Activated CD8-positive, alpha-beta memory T cell treated with anti-CD3 and anti-CD28 coated beads for 36 hours (primary cell): Measurements from ENCODE around the gene CLASP1. TPM values are rescaled to one million over a fixed set of nuclear protein-coding genes. Genes with fewer than 3 reads are reported as not detected.
"Not testable (repeated sequence)": the region's sequence is repeated elsewhere in the genome, so short reads cannot be mapped to it uniquely, and the experiment has no call there.

Experiments
- CTCF ChIA-PET: fragments of 350-600 bp; sonication (Branson Sonifier 250); formaldehyde crosslinking; loops from one replicate; lab custom pipeline; 2021; ENCODE audit warnings: antibody characterized with exemption; lab: Charles Lee
- POLR2A ChIA-PET: fragments of 350-600 bp; sonication (Branson Sonifier 250); formaldehyde crosslinking; loops from one replicate; lab custom pipeline; 2021; ENCODE audit warnings: antibody characterized with exemption; lab: Charles Lee
- total RNA-seq, 2 experiments: library from RNA; stranded (reverse); gene quantifications; one replicate each; pipeline ENCODE4 v1.2.3, GENCODE V29; 2021

CLASP1 gene
- total RNA-seq, 2 experiments from 2014 or later, result 63.0 to 67.4 TPM

DNA sequence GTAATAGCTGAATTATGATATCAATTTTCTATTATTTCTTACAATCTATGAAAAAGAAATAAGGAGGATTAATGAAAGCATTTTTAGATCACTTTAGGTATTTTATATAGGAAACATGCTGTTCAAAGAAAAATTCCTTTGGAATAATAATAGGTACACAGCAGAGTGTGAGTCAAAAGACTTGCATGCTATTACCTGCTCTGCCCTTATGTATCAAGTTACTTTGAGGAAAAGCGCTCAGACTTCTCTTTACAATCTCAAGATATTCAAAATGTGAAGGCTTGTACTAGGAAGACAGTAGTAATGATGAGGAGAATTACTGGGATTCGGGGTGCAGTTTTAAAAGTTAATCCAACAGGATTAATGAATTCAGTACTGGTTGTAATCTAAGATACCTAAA lies 147.7 kb downstream of the CLASP1 start:
- ChIA-PET CTCF (no interaction called here), POLR2A (no interaction called here)

DNA sequence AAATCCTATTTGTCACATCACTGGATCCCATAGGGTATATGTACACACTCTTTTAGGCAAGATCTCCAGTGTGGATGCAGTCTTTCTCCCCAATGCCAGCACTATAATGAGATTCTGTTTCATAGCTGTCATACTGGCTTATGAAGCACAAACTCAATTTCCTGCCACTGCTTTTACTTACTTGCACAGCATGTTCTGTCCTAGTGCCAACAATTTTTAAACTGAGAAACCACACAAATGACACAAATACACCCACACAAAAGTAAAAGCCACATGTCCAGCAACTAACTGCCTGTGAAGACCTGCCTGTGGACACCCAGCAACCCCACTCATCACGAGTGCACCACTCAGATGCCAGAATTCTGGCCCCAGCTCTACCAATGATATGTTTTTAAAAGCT lies 148.2 kb downstream of the CLASP1 start:
- ChIA-PET CTCF (no interaction called here), POLR2A (no interaction called here)

DNA sequence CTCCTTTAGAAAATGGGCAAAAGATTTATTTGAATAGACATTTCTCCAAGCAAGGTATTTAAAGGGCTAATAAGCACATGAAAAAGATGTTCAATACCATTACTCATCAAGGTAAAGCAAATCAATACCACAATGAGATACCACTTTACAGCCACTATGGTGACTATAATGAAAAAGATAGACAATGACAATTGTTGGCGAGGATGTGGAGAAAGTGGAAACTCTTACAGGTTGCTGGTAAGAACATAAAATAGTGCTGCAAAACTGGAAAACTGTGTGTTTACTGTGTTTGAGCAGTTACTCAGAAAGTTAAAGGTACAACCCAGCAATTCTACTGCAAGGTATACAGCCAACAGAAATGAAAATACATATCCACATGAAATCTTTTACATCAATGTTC lies 150.5 kb downstream of the CLASP1 start:
- ChIA-PET POLR2A (no interaction called here), CTCF (no interaction called here)

DNA sequence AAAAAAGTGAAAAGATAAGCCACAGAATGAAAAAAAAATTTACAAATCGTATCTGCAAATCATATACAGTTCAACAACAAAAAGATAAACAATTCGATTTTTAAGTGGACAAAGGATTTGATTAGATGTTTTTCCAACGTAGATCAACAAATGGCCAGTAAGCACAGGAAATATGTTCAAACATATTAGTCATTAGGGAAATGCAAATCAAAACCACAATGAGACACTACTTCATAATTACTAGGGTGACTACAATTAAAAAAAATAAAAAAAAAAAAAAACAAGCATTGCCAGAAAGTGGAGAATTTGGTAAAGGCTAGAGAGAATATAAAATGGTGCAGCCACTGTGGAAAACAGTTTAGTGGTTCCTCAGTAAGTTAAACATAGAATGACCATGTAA lies 156.9 kb downstream of the CLASP1 start:
- POLR2A ChIA-PET, result no interaction called here

DNA sequence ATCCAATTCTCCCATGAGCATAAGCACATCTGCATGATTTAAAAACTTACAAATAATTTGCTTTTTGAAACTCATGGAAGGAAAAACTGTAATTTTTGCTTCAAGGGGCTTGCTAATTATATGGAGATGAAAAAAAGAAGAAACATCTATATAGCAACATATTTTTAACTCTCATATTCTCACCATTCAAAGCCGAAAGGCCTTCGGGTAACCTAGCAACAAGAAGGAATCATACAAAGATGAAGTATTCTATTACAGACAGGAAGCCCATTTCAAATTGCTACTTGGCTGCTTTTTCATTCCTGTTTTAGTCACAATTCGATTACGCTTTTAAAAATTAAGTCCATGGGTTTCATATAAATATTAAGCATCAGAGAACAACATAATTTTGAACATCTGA lies 157.7 kb downstream of the CLASP1 start:
- ChIA-PET CTCF (no interaction called here), POLR2A (no interaction called here)

More for the DNA sequence above, 156.9 kb downstream of the CLASP1 start:
- CTCF ChIA-PET, result no interaction called here

DNA sequence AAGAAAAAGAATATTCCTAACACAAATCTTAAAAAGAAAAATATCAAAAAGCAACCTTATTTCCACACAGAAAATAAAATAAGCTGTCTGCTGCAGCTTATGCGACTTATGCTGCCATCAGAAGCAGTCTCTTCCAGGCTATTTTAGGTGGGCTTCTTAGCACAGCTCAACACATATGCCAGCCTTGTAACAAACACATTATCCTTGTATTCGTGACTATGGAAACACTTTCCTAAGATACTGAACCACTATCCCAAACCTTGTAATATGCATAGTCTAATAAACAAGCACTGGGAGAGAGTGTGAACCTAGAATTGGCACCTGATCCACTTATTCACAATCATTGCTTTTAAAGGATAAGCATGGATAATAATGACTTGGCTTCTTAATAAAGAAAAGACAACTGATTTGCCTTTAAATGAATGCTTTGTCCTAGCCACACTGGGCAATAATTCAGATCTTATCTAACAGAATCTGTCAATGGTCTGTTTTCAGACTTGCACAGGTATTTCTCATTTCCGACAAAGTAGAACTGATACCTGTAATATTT lies 158.6 kb downstream of the CLASP1 start:
- ChIA-PET POLR2A (no interaction called here), CTCF (no interaction called here)

DNA sequence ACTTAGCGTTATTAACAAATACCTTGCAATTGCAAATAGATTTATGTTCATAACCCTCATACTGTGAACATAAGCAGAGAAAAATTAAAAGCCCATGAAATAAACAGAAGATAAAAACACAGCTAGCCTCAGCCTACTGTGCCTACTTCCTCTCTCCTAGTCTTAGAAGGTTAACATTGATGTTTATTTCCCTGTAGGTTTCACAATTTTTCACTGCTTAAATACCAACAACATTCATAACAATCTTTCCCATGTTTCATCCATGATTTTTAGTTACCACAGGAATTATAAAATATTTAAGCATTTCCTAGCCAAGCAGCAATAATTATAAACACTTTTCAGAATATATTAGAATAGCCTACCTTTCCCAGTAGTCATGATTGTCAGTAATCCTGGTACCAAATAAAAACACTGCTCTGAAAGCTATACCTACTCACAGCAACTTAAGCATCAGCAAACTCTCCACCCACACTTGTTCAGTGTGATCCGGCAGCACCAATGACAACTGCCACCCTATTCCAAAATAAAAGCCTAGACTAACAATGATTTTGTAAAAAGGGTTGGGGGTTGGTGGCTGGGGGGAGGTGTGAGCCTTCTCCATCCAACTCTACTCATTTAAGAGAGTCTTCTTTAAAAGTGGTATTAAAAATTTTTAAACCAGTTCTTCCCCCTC lies 159.2 kb downstream of the CLASP1 start:
- ChIA-PET POLR2A (no interaction called here), CTCF (no interaction called here)

DNA sequence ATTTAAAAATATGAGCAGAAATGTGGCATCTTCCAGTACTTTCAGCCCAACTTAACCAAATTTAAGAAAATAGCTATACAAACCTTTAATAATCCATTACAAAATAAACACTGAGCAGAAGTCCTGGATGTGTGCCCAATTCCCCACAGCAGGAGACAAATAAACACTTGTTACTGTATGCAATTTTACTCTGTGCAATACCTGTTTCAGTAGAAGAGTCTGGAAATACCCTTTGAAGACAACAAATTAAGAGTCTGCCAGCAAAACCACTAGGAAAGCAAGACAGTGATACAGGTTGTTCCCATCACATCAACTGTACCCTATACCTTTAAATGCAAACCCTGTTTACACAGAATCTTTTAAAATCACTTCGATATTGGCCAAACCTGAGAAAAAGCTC lies 160.0 kb downstream of the CLASP1 start:
- ChIA-PET CTCF (no interaction called here), POLR2A (no interaction called here)

DNA sequence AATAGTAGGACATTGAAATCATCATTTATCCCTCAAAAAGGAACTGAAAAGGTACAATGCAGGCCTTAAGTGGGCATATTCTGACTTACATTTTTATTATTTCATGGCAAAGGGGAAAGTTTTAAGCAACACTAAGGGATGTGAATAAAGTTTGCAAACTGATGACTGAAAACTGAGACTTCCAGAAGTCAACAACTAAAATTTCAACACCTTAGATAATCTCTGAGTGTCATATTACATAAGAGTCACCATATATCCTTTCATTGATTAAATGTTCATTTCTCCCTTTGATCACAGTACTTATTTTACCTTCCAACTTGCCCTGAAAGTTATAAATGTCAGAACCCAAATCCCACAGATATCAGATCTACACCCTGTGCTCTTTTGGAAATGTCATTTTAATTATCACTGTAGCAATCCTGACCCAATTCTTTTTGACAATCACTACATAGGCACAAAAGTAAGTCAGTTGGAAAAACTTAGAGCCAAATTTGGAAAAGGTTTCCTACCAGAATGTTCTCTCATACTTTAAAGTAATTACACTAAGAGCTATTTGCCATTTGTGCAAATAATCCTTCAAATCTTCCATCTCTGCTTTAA lies 163.0 kb downstream of the CLASP1 start:
- CTCF ChIA-PET, result no interaction called here
- POLR2A ChIA-PET, result no interaction called here

DNA sequence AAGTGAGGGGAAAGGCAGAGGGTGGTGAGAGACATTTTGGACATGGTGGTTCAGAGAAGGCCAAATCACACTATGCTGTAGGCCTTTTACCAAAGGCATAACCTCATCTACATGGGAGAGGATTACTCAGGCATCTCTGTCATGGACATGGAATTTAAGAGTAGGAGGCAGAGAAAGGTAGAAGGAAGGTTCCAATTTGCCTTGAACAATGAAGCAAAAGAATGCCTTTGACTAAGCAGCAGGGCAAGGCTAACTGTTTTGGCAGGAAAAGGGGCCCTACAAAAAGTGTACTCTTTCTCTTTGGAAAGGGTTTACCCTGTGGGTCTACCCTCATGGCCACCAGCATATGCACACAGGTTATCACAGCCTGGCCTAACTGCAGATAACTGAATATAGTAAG lies 164.2 kb downstream of the CLASP1 start:
- POLR2A ChIA-PET, result no interaction called here
- CTCF ChIA-PET, result no interaction called here

DNA sequence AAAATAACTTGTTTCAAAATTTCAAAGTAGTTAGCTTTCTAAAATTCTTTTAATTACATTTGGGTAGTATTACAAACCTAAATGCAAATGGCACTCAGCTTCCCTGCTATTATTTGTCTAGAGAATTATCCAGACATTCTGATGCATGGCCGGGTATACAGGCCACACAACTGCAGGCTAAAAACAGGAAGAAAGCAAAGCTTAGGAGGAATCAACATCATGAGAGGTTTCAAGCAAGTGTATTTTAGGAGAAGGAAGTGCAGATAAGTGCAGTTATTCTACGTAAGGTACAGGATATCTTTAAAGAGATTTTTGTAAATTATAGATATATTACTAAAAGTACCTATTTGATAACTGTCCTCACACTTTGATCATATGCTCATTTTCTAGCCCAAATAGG lies 165.4 kb downstream of the CLASP1 start:
- ChIA-PET CTCF (no interaction called here), POLR2A (no interaction called here)

DNA sequence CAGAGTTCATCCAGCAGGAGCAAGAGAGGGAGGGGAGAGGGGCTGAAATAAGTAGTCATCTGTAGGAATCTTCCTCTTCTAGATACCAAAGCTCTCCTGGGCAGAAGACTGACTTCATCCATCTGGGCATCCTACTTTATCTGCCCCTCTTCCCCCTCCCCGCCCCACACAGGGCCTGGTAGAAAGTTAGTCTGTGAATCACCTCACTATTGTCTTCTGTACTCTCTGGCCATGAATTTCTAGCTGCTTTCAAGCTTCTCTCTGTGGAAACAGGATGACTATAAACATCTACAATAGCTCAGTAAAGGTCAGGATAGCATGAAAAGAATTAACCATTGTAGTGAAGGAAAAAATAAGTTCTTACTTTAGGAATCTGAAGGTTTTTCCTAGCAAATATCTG lies 166.2 kb downstream of the CLASP1 start:
- ChIA-PET CTCF (no interaction called here), POLR2A (no interaction called here)

DNA sequence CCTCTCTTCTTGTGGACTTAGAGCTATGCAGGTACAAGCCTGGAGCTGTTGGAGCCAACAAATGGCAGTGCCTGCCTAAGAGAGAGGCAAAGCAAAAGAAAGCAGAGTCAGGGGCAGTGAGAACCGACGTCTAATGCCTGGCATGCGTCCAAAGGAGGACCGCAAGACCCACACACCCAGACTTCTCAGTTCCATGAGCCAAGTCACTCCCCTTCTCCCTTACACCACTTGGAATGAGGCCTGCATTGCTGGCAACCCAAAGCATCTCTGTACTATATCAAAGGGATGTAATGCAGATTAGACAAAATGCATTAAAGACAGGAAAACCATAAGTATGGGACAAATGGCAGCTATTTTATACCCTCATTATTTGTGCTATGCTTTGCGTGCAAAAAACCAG lies 168.4 kb downstream of the CLASP1 start:
- ChIA-PET POLR2A (no interaction called here), CTCF (no interaction called here)

DNA sequence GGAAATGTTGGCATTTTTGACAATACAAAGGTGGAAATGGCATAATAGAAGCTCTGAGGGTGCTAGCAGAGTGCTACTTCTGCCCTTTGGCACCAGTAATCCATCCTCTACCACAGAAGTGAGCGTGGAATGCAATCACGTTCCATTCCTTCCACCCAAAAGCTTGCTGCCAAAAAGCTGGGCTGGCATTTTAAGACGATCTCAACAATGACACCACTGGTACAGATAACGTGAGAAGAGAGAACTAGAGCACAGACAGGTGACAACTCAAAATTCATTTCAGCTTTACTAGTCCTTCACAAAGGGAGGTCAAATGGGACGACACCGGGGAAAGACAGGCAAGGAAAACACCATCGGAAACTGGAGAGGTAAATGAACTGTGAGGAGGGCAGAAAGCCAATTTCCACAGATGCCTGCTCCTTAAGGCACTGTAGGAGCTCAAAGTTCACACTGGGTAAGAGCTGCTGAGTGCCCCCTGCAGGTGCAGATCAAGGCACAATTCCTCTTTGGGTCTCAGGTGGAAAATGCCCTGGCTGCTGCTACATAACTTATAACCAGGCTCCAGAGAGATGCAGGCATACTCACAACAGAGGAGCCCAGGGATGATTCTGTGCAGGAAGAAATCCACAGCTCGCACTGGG lies 169.3 kb downstream of the CLASP1 start:
- CTCF ChIA-PET, result no interaction called here
- POLR2A ChIA-PET, result no interaction called here

DNA sequence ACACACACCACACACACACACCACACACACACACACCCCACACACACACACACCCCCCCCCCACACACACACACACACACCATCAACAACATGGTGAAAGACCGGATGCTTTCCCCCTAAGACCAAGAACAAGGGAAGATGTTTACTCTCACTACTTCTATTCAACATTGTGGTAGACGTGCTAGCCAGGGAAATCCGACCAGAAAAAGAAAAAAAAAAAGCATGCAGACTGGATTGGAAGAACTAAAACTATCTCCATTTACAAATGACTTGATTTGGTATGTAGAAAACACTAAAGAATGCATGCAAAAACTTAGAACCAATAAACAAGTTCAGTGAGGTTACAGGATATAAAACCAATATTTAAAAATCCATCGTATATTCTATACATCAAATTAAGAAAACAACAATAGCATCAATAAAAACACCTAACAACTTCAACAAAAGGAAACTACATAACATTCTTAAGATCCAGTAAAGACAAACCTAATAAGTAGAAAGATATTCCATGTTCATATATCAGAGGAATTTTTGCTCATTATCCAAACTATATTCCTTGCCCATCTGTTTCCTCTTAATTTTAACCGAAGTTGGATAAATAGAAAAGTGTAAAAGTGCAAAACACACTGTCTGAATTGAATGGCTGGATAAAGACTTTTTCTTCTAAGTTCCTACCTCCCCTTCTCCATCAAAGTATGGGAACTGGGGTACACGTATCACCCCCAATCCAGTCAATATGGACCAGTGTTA lies 170.1 kb downstream of the CLASP1 start:
- ChIA-PET POLR2A (no interaction called here), CTCF (no interaction called here)

DNA sequence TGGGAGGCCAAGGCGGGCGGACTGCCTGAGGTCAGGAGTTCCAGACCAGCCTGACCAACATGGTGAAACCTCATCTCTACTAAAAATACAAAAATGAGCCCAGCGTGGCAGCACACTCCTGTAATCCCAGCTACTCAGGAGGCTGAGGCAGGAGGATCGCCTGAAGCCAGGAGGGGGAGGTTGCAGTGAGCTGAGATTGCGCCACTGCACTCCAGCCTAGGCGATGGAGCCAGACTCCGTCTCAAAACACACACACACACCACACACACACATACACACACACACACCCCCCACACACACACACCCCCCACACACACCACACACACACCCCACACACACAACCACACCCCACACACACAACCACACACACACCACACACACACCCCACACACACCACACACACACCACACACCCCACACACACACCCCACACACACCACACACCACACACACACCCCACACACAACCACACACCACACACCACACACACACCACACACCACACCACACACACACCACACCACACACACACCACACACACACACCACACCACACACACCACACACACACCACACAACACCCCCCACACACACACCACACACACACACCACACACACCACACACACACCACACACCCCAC lies 170.8 kb downstream of the CLASP1 start:
- CTCF ChIA-PET, POLR2A ChIA-PET: not testable (repeated sequence)

DNA sequence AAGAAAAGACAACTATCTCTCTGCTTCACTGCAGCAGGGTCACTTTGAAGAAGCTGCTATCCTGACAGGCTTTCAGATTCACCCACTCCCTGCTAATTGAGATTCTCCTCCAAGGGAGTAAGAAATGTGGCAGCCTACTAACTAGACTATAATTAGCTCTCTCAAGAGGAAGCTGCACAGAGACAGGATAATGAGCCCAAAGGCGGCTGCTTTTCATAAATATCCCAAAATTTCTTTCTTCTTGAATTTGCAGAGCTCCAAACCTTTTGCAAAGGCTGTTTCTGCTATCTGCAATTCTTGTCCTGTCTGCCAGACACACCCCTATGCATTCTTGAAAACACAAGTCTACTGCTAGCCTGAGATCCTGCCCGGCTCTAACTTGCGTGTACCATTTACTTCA lies 172.6 kb downstream of the CLASP1 start:
- POLR2A ChIA-PET, result no interaction called here
- CTCF ChIA-PET, result no interaction called here

DNA sequence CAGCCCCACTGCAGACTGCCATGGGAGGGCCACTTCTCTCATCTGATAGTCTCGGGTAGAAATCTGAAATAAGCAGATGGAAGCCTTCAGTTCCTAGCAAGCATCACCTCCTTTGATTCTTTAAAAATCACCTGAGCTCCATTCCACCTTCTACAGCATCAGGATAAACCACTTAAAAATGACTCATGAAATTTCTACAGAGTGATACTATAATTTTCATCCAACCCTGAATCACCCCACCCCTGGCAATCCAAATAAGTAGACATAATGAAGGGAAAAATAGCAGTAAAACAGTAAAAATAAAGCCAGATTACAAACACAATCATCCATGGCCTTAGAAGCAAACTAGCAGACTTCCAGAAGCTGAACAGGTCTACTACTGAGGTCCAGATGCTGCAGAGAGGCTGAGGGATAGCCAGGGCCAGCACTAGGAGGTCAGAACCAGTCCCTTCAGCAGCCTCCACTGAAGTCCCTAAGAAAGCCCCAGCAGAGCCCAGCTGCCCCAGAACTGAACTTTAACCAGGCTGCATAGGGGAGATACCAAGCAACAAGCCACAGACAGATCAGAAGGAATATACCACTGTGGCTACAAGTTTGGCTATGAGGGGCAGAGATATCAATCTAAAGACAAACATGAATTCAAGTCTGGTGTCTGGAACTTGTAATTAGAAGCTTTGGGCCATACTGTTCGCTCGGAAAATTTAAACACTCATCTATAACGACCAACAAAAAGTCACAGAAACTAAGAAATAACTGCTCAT lies 173.3 kb downstream of the CLASP1 start:
- POLR2A ChIA-PET, result no interaction called here

DNA sequence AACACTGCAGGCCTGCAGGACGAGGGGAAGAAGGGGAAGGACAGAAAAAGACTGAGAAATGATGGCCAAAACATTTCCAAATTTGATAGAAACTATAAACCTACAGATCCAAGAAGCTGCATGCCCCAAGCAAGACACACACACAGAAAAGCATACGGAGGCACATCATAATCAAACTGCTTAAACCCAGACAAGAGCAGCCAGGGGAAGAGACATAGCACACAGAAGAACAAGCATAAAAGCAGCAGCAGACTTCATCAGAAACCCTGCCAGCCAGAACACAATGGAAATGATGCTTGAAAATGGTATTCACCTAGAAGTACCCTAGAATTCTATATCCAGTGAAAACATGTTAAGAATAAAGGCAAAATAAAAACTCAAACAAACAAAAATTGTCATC lies 175.8 kb downstream of the CLASP1 start:
- POLR2A ChIA-PET, result no interaction called here
- CTCF ChIA-PET, result no interaction called here

More for the DNA sequence above, 173.3 kb downstream of the CLASP1 start:
- CTCF ChIA-PET, result no interaction called here
